ENCODE data around the gene LDLRAD4. TPM values are rescaled to one million over a fixed set of nuclear protein-coding genes. Genes with fewer than 3 reads are reported as not detected.

The LDLRAD4 gene
- total and polyA plus RNA-seq, 2 donors (not counting 1 experiment from before 2014, with no cell fraction given): 13.9 to 35.7 TPM

- no peak for ATAC-seq (ENCODE audit: low read depth)
- intact Hi-C loops (cut with micrococcal nuclease): no loop called here
- Histone ChIP-seq H3K27ac (ENCODE audit: low read length in 2 of 2) (no peak overlapping the region), H3K4me1 (ENCODE audit: control insufficient read depth in 2 of 2, insufficient read depth in 2 of 2, low read length in 2 of 2) (no peaks in the 10 kb centered on the region), H3K4me2 (replicated peaks; ENCODE audit: low read depth, low read length, poor library complexity, severe bottlenecking) (no peak overlapping the region), H3K36me3 (replicated peaks in 1 of 2; ENCODE audit: control extremely low read depth in 1 of 2, control insufficient read depth in 1 of 2, extremely low read depth in 1 of 2, insufficient read depth in 2 of 2, low read length in 1 of 2) (no peaks in the 10 kb centered on the region), H3K27me3 (replicated peaks in 1 of 4; ENCODE audit: control extremely low read depth in 1 of 4, control insufficient read depth in 3 of 4, insufficient read depth in 4 of 4, low read length in 3 of 4) (no peaks in the 10 kb centered on the region), H3K9me3 (ENCODE audit: control extremely low read depth in 1 of 3, control insufficient read depth in 2 of 3, insufficient read depth in 1 of 3, low read length in 2 of 3) (peaks cover 0 to 3% (median 0%) of the 10 kb centered on the region in 3 donors), H2AFZ (ENCODE audit: insufficient read depth, low read depth, low read length, poor library complexity, severe bottlenecking) (no peak overlapping the region), H3K79me2 (ENCODE audit: control insufficient read depth, insufficient read depth, low read length) (no peaks in the 10 kb centered on the region), H3K9ac (ENCODE audit: low read length) (no peak overlapping the region), H4K20me1 (ENCODE audit: control insufficient read depth, insufficient read depth, low read length, poor library complexity, severe bottlenecking) (no peaks in the 10 kb centered on the region), H3K4me3 (ENCODE audit: control extremely low read depth in 1 of 5, extremely low read depth in 1 of 5, insufficient read depth in 1 of 5, low read depth in 2 of 5, low read length in 4 of 5) (no peak overlapping the region)
- CTCF ChIA-PET: no interaction called here
- H3K4me1 Mint-ChIP-seq: no peaks in the 10 kb centered on the region
- H3K4me3 Mint-ChIP-seq: no peak overlapping the region
- peaks cover 3% of the 10 kb centered on the region for H3K9me3 Mint-ChIP-seq (ENCODE audit: insufficient read depth)
- WGBS (ENCODE audit: insufficient coverage): 87% methylated on average over 8 of the region's 13 CpGs
- POLR2A ChIA-PET: no interaction called here
- TF ChIP-seq EZH2 (IDR thresholded peaks at IDR 0.05; ENCODE audit: borderline replicate concordance, insufficient read depth, low read depth, low read length, poor library complexity, severe bottlenecking): no peak
- TF ChIP-seq, protein P1, sequence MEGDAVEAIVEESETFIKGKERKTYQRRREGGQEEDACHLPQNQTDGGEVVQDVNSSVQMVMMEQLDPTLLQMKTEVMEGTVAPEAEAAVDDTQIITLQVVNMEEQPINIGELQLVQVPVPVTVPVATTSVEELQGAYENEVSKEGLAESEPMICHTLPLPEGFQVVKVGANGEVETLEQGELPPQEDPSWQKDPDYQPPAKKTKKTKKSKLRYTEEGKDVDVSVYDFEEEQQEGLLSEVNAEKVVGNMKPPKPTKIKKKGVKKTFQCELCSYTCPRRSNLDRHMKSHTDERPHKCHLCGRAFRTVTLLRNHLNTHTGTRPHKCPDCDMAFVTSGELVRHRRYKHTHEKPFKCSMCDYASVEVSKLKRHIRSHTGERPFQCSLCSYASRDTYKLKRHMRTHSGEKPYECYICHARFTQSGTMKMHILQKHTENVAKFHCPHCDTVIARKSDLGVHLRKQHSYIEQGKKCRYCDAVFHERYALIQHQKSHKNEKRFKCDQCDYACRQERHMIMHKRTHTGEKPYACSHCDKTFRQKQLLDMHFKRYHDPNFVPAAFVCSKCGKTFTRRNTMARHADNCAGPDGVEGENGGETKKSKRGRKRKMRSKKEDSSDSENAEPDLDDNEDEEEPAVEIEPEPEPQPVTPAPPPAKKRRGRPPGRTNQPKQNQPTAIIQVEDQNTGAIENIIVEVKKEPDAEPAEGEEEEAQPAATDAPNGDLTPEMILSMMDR (IDR thresholded peaks at IDR 0.05): no peak
- H3K27me3 Mint-ChIP-seq: peaks cover 24% of the 10 kb centered on the region
- no peak overlapping the region for H3K27ac Mint-ChIP-seq
- DNase-seq: no peak
These were observed 91.4 kb downstream of the LDLRAD4 start for GRCh38 chr18:13309748-13310670.

DNA sequence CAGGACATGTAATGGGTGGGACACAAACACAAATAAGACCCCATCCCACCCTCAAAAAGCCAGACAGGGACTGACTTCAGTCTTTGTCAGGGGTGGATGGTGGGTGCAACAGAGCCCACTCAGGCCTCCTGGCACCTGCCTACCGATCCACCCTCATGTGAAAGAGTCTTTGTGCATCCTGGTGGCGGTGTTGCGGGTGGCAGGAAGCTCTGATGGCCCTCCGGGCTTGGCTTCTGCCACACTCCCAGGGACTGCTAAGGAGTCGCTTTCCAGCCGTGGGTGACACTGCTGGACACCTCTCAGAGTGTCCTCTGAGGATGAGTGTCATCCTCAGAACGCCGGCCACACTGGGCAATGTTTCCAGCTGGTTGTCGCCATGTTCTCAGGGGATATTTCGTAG, 92.6 kb downstream of the LDLRAD4 start:
- no peak for DNase-seq
- Mint-ChIP-seq H3K4me3 (no peak overlapping the region), H3K27me3 (peaks cover 17% of the 10 kb centered on the region), H3K4me1 (no peaks in the 10 kb centered on the region), H3K27ac (no peak overlapping the region), H3K9me3 (ENCODE audit: insufficient read depth) (peaks cover 3% of the 10 kb centered on the region)
- Histone ChIP-seq H3K36me3 (replicated peaks in 1 of 2; ENCODE audit: control extremely low read depth in 1 of 2, control insufficient read depth in 1 of 2, extremely low read depth in 1 of 2, insufficient read depth in 2 of 2, low read length in 1 of 2) (no peaks in the 10 kb centered on the region), H3K9me3 (ENCODE audit: control extremely low read depth in 1 of 3, control insufficient read depth in 2 of 3, insufficient read depth in 1 of 3, low read length in 2 of 3) (peaks cover 0 to 11% (median 7%) of the 10 kb centered on the region in 3 donors), H3K4me3 (ENCODE audit: control extremely low read depth in 1 of 5, extremely low read depth in 1 of 5, insufficient read depth in 1 of 5, low read depth in 2 of 5, low read length in 4 of 5) (no peak overlapping the region), H3K4me1 (ENCODE audit: control insufficient read depth in 2 of 2, insufficient read depth in 2 of 2, low read length in 2 of 2) (no peaks in the 10 kb centered on the region), H3K27ac (ENCODE audit: low read length in 2 of 2) (no peak overlapping the region), H4K20me1 (ENCODE audit: control insufficient read depth, insufficient read depth, low read length, poor library complexity, severe bottlenecking) (no peaks in the 10 kb centered on the region), H2AFZ (ENCODE audit: insufficient read depth, low read depth, low read length, poor library complexity, severe bottlenecking) (no peak overlapping the region), H3K4me2 (replicated peaks; ENCODE audit: low read depth, low read length, poor library complexity, severe bottlenecking) (no peak overlapping the region), H3K79me2 (ENCODE audit: control insufficient read depth, insufficient read depth, low read length) (no peaks in the 10 kb centered on the region), H3K27me3 (replicated peaks in 1 of 4; ENCODE audit: control extremely low read depth in 1 of 4, control insufficient read depth in 3 of 4, insufficient read depth in 4 of 4, low read length in 3 of 4) (no peaks in the 10 kb centered on the region), H3K9ac (ENCODE audit: low read length) (no peak overlapping the region)
- no peak for ATAC-seq (ENCODE audit: low read depth)
- intact Hi-C loops (cut with micrococcal nuclease): no loop called here
- 92% methylated on average over 10 of the region's 10 CpGs for WGBS (ENCODE audit: insufficient coverage)
- CTCF ChIA-PET: no interaction called here
- TF ChIP-seq EZH2 (IDR thresholded peaks at IDR 0.05; ENCODE audit: borderline replicate concordance, insufficient read depth, low read depth, low read length, poor library complexity, severe bottlenecking): no peak
- TF ChIP-seq, protein P1 (IDR thresholded peaks at IDR 0.05): no peak
- POLR2A ChIA-PET: no interaction called here
